GM19238 (cell line): ENCODE results near the gene CYB5B.
A peak's percentile ranks its signal among the peaks of the same experiment; 100 is the strongest.

Source experiments
- DNase-seq: peaks from one replicate; pipeline ENCODE4 v3.0.0; 2011; ENCODE audit warnings: low spot score; ENCODE audit not compliant: insufficient read length

CYB5B gene

GRCh38 chr16:69424053-69424934 is at the start of gene CYB5B:
Gene CYB5B (plus strand): TSS chr16:69424619. CDS start chr16:69424684, 65 bp downstream.
- peak; percentile 85 for DNase-seq

- no peak for DNase-seq
Measured at GRCh38 chr16:69376393-69377059, 47.9 kb upstream of the CYB5B start.

DNA sequence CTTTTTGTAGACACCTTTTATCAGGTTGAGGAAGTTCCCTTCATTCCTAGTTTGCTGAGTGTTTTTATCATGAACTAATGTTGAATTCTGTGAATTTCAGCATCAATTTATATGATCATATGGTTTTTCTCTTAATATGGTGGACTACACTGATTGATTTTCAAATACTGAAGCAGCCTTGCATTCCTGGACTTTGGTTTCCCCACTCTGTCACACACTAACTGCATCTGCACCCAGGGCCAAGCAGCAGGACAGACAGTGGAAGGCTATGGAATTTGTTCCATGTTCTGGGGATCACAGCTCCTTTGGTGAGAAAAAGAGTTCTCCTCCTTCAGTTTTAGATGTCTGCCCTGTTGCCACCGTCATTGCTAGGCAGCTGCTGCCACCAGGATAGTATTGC is 46.4 kb upstream of the CYB5B start:
- no peak for DNase-seq

DNA sequence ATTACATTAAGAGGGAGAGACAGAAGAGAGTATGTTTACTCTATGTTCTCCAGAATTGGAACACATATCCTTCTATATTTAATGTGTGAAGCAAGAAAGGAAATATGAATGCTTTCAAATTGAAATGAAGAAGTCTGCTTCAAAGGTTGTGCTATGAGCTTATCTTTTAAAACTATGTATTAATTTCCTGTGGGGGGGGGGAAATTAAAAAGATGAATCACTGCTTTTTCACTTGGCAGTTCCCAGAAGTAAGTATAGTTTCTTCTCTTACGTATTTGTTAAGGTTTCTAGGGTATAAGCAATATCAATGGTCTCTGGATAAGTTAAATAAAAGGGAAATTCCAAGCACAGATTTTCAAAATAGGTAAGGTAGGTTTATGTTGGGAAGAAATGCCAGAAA is 45.7 kb upstream of the CYB5B start:
- no peak for DNase-seq

GRCh38 chr16:69381231-69381630 is 43.2 kb upstream of the CYB5B start:
- no peak for DNase-seq

- no peak for DNase-seq
Measured at GRCh38 chr16:69382421-69382820, 42.0 kb upstream of the CYB5B start.

GRCh38 chr16:69384974-69385373 is 39.4 kb upstream of the CYB5B start:
- no peak for DNase-seq

GRCh38 chr16:69386596-69386995 is 37.8 kb upstream of the CYB5B start:
- no peak for DNase-seq

- no peak for DNase-seq
Measured at GRCh38 chr16:69393898-69394849, 30.2 kb upstream of the CYB5B start.

- DNase-seq: no peak
Measured at GRCh38 chr16:69395859-69396186, 28.6 kb upstream of the CYB5B start.

DNA sequence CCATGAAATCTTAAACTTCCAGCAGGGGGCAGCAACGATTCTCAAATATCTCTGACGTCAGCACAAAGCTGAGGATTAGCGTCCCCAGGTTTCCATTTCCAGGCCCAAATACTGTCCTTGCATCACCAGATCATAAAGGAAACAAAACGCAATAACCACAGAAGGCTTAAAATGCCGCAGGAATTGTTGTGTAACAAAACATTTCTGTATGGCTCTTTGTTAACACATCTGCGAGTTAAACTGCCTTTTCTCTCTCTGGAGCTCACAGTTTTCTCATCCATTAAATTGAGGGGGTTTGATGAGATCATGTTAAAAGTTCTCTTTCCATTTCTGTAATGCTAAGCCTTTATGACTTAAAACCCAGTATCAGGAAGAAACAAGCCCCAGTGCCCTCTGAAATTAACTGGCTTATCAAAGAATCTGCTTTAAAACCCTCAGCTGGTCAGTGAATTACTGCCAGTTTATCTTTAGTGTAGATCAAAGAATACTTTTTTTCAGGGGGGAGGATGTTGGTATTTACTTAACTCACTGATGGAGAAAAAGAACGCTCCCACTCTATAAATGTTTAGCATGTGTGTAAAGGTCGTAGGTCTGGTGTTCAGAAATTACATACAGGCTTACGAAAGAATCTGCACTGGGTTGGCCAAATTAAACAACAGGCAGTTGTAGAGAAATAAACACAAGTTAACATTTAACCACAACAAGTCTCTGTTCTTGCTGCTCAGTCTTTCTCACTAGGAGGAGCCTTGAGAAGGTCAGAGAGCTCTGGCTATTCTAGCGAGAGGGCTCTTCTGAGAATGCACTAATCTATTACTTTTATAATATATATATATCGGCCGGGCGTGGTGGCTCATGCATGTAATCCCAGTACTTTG is 28.0 kb upstream of the CYB5B start:
- DNase-seq: no peak

- DNase-seq: no peak
Measured at GRCh38 chr16:69397821-69398521, 26.4 kb upstream of the CYB5B start.

- no peak for DNase-seq
Measured at GRCh38 chr16:69399361-69399760, 25.1 kb upstream of the CYB5B start.

- no peak for DNase-seq
Measured at GRCh38 chr16:69402439-69402838, 22.0 kb upstream of the CYB5B start.

- DNase-seq: no peak
Measured at GRCh38 chr16:69404275-69404805, 20.1 kb upstream of the CYB5B start.

GRCh38 chr16:69405326-69405725 is 19.1 kb upstream of the CYB5B start:
- DNase-seq: no peak

DNA sequence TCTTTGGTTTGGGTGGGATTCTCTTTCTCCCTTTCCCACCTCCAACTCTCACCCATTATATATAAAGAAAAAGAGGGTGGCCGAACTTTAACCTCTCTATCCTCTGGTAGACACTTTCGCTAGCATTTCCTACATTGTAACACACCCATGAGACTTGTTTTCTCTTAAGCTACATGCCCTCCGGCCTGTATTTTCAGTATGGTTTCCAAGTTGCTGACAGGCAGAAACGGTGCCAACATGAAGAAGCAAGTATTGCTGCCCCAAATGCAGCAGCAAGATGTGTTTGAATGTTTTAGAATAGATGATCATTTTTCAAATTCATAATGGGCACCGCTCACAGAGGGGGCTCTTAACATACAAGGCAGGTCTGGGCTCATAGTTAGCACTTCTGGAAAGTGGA is 18.7 kb upstream of the CYB5B start:
- DNase-seq: no peak

DNA sequence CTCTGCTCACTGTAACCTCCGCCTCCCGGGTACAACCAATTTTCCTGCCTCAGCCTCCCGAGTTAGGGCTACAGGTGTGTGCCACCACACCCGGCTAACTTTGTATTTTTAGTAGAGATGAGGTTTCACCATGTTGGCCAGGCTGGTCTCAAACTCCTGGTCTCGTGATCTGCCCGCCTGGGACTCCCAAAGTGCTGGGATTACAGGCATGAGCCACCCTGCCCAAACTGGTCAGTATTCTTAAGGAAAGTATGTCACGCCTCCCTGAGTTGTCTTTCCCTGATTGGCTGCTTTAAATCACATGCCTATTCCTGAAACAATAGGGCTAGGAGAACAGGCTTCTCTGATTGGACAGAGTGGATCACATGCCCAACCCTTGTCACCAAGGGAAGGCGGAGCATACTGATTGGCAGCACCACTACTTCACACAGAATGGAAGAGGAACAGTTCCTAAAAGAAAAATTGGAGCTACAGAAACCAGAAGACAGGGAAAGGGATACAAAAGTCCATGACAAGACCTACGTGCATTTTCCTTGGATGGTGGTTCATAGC is 17.6 kb upstream of the CYB5B start:
- no peak for DNase-seq

GRCh38 chr16:69407702-69408323 is 16.6 kb upstream of the CYB5B start:
- no peak for DNase-seq
